AG04450 (cell line): ENCODE measurements around the gene MAJIN. TPM values are rescaled to one million over a fixed set of nuclear protein-coding genes. Genes with fewer than 3 reads are reported as not detected.

Source experiments
- CTCF ChIA-PET: fragments of 300-600, 350-600 bp; formaldehyde crosslinking; extraction: SDS; loops from one replicate; lab custom pipeline; 2022; ENCODE audit warnings: antibody characterized with exemption, inconsistent platforms; lab: Charles Lee
- POLR2A ChIA-PET: fragments of 350-600 bp; formaldehyde crosslinking; extraction: SDS; loops from one replicate; lab custom pipeline; 2021; ENCODE audit warnings: antibody characterized with exemption, inconsistent platforms; lab: Yijun Ruan, JAX
- DNase-seq: peaks from one replicate; pipeline ENCODE4 v3.0.0-alpha.2; 2011; ENCODE audit warnings: low read depth, low spot score
- H3K27ac ChIP-seq: one replicate; pipeline ENCODE4 v1.5.1; 2012; ENCODE audit warnings: low read depth, low read length, control low read depth
- H3K27me3 ChIP-seq: one replicate; pipeline ENCODE4 v1.6.0; 2012; ENCODE audit warnings: low read length; ENCODE audit not compliant: control insufficient read depth, insufficient read depth
- H3K4me3 ChIP-seq: 2 replicates; pipeline ENCODE4 v1.5.1; 2011; ENCODE audit warnings: mild to moderate bottlenecking, low read depth, low read length, control low read depth
- H3K9me3 ChIP-seq: 2 replicates; pipeline ENCODE4 v1.5.1; 2012; ENCODE audit warnings: low read length; ENCODE audit not compliant: control insufficient read depth, insufficient read depth
- CTCF ChIP-seq: IDR thresholded peaks from 2 replicates; pipeline ENCODE4 v1.5.1; 2011; ENCODE audit warnings: low read depth, low read length, control low read depth, inconsistent platforms
- polyA plus RNA-seq: library from polyadenylated mRNA; depleted of rRNA; stranded (reverse); fragments of >200 nt; gene quantifications from 2 replicates; pipeline ENCODE4 v1.2.3, GENCODE V29; 2011

The MAJIN gene
- polyA plus RNA-seq, 1 experiment, result not detected

DNA sequence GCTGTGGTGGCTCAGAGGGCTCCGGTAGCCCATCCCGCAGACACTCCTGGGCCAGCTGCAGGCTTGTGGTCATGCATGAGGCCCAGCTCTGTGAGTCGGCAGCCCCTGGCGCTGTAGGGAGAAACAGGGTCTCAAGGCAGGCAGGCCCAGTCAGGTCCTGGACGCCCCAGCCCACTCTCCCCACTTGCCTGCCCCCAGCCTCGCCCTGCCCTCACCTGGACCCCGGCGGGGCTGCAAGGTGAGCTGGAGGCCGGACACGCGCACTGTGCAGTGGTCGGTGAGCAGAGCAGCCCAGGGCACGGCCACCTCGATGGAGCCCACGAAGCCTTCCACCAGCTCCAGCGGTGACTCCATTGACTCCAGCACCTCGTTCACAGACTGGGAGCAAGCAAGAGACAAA is 57.8 kb downstream of the MAJIN start:
- no peak overlapping the region for H3K27ac ChIP-seq
- H3K4me3 ChIP-seq, result no peak overlapping the region
- DNase-seq, result no peak
- no peaks in the 10 kb centered on the region; the same call in 1 of the 2 replicates for H3K9me3 ChIP-seq
- POLR2A ChIA-PET, result no interaction called here
- no peak for TF ChIP-seq CTCF
- CTCF ChIA-PET, result interaction anchor here (0.8 kb wide), 1 partner anchor 100 kb away, joined by 3 read pairs; the partner anchor contains the start of gene ARL2
- no peaks in the 10 kb centered on the region for H3K27me3 ChIP-seq

DNA sequence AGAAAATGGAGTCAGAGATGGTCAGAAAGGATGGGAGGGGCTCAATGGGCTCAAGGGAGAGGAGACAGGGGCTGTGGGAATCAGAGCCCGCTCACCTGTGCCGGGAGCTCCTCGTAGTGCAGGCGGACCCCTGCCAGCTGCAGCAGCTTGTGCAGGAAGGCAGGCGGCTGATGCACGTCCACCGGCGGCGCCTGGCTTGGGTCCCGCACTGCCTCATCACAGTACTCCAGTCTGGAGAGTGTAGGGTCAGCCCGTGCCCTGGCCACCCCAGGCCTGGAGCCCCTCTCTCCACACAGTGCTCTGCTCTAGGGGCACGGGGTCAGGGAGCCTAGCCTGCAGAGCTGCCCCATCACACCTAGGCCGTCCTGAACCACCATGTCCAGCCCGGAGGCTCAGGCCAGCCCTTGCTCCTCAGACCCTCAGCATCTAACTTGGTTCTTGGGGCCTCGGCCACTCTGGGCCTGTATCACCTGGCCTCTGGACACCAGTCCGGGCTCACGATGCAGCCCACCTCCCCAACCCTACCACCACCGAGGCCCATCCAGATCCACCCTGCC is 58.7 kb downstream of the MAJIN start:
- ChIA-PET POLR2A (no interaction called here), CTCF (no interaction called here)
- Histone ChIP-seq H3K4me3 (no peak overlapping the region), H3K27ac (no peak overlapping the region), H3K27me3 (no peaks in the 10 kb centered on the region), H3K9me3 (no peaks in the 10 kb centered on the region; the same call in 1 of the 2 replicates)
- no peak for DNase-seq
- no peak for TF ChIP-seq CTCF

GRCh38 chr11:64911689-64912088 is 60.2 kb downstream of the MAJIN start:
- Histone ChIP-seq H3K9me3 (no peaks in the 10 kb centered on the region; the same call in 1 of the 2 replicates), H3K27me3 (no peaks in the 10 kb centered on the region), H3K4me3 (no peak overlapping the region), H3K27ac (no peak overlapping the region)
- DNase-seq, result no peak
- POLR2A ChIA-PET, result no interaction called here
- CTCF ChIA-PET, result interaction anchor here (1.5 kb wide), 1 partner anchor 23 kb away, joined by 6 read pairs; no protein-coding TSS in a partner anchor
- TF ChIP-seq CTCF, result no peak

DNA sequence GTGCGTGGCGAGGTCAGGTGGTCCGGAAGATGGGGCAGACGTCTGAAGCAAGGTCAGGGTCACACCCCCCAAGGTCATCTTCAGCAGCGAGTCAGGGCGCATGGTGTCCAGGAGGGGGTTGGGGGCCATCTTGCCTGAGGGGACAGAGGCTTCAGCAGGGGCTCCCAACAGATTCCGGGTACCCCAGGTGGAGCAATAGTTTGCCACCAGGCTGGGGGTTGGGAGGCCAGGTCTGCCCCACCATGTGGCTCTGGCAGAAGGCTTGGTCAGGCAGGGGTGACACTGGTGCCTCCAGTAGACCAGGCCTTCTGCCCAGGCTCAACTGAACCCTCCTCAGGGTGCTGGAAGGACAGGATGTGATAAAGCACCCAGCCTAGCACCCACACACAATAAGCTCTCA is 60.8 kb downstream of the MAJIN start:
- CTCF ChIA-PET, result interaction anchor here (1.5 kb wide), 1 partner anchor 23 kb away, joined by 6 read pairs; no protein-coding TSS in a partner anchor
- no peak for TF ChIP-seq CTCF
- no peaks in the 10 kb centered on the region; the same call in 1 of the 2 replicates for H3K9me3 ChIP-seq
- H3K27me3 ChIP-seq, result no peaks in the 10 kb centered on the region
- POLR2A ChIA-PET, result no interaction called here
- no peak overlapping the region for H3K4me3 ChIP-seq
- DNase-seq, result no peak
- no peak overlapping the region for H3K27ac ChIP-seq

DNA sequence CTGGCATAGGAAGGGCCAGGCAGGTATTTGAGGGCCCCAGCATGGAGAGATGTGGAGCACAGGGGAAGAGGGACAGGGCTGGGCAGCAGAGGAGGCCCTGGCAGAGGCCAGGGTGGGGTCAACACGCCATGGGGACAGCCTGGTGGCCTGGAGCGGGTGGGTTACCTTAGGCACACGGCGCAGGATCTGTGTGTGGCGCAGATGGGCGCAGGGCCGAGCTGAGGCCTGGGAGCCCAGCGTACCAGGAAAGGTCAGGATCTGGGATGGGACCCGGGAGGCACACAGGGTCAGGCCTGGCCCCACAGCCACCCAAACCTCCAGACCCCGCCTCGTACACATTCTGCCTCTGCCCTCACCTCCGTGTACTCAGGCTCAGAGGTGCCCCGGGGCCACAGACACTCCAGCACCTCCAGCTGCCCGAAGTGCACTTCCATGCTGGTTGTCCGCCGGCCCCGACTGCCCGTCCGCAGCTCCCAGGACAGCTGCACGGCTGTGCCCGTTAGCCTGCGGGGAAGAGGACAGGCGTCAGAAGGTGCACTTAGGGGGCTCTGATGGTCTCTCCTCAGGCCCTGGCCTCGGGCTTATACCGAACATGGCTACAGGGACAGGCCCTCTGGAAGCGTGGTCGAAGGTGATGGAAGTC is 61.3 kb downstream of the MAJIN start:
- no peak for DNase-seq
- no peak overlapping the region for H3K27ac ChIP-seq
- no peak overlapping the region for H3K4me3 ChIP-seq
- no peaks in the 10 kb centered on the region for H3K27me3 ChIP-seq
- TF ChIP-seq CTCF, result no peak
- ChIA-PET POLR2A (no interaction called here), CTCF (no interaction called here)
- H3K9me3 ChIP-seq, result no peaks in the 10 kb centered on the region; the same call in 1 of the 2 replicates
